ENCODE data around the gene CREBBP.

DNA sequence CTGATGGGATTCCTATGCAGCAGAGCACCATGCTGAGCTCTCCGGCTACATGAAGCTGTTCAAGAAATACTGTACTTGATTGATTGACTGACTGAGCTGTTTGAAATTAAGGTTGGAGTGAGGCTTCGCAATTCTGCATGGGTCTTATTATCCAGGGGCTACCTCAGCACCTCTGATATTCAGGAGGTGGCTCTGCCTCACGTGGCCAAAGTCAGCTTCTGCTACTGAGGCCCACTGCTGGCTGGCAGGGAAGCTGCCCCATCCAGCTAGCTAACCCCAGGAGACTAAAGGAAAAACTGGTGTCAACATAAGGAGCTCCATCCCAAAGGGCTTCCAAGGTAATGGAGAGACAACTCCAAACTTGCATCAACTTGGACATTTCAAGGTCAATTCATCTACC, 97.0 kb downstream of the CREBBP start:
- TF ChIP-seq, protein P1, sequence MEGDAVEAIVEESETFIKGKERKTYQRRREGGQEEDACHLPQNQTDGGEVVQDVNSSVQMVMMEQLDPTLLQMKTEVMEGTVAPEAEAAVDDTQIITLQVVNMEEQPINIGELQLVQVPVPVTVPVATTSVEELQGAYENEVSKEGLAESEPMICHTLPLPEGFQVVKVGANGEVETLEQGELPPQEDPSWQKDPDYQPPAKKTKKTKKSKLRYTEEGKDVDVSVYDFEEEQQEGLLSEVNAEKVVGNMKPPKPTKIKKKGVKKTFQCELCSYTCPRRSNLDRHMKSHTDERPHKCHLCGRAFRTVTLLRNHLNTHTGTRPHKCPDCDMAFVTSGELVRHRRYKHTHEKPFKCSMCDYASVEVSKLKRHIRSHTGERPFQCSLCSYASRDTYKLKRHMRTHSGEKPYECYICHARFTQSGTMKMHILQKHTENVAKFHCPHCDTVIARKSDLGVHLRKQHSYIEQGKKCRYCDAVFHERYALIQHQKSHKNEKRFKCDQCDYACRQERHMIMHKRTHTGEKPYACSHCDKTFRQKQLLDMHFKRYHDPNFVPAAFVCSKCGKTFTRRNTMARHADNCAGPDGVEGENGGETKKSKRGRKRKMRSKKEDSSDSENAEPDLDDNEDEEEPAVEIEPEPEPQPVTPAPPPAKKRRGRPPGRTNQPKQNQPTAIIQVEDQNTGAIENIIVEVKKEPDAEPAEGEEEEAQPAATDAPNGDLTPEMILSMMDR (IDR thresholded peaks at IDR 0.05; ENCODE audit: low read length) = no peak
- TF ChIP-seq EZH2 (IDR thresholded peaks at IDR 0.05; ENCODE audit: borderline replicate concordance, low read length) = no peak
